HFF-Myc (cell line): ENCODE data around the gene DELE1.

ENCODE experiments used
- DNase-seq: peaks from one replicate; pipeline ENCODE4 v3.0.0-alpha.2; 2011; ENCODE audit warnings: low read depth; ENCODE audit errors: extremely low read depth
- H3K4me3 ChIP-seq: replicated peaks from 2 replicates; pipeline ENCODE4 v1.5.1; 2011; ENCODE audit warnings: low read depth, mild to moderate bottlenecking, control low read depth, low read length
- TF ChIP-seq, protein P1 (sequence below): IDR thresholded peaks from 2 replicates; pipeline ENCODE4 v1.5.1; 2012; ENCODE audit warnings: mild to moderate bottlenecking, low read depth, low read length, control low read depth; ENCODE audit errors: missing control alignments

Gene DELE1

DNA sequence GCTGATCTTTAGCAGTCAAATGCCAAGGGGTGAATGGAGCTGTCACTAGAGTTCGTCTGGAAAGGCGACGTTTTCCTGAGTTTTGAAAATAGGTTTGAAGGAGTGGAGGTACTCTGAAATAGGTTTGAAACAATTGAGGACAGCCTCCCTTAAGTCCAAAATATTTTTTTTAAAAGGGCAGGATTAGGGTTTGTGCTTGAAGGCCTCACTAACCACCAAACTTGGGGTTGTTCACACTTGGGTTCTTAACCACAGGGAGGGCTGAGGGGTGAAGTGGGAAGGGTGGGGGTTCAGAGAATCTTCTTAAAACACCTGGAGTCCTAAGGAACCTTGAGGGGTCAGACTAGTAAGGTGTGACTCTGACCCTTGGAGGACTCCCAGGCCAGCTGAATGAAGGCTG lies 37.8 kb downstream of the DELE1 start:
- no peak for DNase-seq
- TF ChIP-seq, protein P1, sequence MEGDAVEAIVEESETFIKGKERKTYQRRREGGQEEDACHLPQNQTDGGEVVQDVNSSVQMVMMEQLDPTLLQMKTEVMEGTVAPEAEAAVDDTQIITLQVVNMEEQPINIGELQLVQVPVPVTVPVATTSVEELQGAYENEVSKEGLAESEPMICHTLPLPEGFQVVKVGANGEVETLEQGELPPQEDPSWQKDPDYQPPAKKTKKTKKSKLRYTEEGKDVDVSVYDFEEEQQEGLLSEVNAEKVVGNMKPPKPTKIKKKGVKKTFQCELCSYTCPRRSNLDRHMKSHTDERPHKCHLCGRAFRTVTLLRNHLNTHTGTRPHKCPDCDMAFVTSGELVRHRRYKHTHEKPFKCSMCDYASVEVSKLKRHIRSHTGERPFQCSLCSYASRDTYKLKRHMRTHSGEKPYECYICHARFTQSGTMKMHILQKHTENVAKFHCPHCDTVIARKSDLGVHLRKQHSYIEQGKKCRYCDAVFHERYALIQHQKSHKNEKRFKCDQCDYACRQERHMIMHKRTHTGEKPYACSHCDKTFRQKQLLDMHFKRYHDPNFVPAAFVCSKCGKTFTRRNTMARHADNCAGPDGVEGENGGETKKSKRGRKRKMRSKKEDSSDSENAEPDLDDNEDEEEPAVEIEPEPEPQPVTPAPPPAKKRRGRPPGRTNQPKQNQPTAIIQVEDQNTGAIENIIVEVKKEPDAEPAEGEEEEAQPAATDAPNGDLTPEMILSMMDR, result no peak
- H3K4me3 ChIP-seq, result no peak overlapping the region

DNA sequence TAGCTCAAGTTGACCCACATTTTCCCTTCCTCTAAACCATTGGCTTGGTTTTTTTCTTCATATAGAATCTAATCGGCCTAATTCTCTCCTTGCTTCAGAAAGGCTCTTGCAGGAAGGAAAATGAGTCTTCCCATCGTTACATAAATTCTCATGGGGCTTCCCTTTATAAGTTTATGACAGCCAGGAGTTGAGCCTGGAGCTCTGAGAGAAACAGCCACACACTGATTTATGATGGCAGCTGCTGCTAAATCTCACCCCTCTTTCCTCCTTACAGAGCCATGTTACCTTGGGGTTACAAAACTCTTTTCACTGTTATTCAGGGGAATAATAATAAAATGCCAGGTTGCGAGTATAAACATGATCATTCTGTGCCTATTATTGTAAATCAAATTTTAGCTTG lies 40.0 kb downstream of the DELE1 start:
- no peak overlapping the region for H3K4me3 ChIP-seq
- TF ChIP-seq, protein P1, result no peak
- DNase-seq, result no peak

DNA sequence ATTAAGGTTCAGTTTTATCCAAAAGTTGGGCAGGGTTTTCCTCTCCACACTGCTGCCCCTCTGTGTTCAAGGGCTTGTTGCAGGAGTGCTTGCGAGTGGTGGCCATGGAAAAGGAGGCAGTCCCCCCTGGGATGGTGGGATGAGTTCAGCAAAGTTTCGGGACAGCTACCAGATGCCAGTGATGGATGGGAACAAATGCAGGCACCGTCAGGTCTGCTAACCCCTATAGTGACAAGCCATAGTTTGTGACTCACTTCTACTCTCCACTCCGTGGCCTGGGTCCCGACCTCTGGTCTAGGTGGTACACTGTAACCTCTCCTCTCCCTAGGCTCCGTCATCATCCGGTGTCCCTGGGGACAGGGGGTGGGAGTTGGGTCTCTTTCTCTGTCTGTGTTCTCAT lies 41.4 kb downstream of the DELE1 start:
- TF ChIP-seq, protein P1, result no peak
- no peak overlapping the region for H3K4me3 ChIP-seq
- no peak for DNase-seq

DNA sequence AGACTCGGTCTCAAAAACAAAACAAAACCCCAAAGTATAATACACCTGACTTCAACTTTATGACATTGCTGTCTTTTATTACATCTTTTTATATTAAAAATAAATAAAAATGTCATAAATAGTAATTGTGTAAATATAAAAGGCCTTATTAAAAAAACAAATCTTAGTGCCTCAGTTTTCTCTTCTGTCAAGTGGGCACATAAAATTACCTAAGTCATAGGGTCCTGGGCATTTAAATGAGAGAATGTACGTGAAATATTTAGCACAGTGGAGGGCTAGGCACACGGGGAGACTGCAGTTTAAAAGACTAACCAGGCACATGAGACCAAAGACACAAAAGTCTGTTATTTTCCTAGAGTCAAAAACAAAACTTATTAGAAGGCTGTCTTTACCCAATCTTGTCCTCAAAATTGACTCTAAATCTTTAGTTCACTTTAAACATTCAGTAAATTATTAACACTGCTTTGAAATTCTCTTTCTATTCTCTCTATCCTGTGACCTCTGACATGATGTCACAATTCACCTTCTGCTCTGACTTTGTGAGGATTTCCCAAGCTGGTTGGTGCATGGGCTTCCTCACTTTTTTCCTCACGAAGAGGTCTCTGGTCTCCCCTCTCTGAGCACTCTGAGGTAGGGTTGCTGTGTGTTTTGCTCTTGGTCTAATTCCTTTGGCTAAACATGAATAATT lies 42.7 kb downstream of the DELE1 start:
- no peak overlapping the region for H3K4me3 ChIP-seq
- TF ChIP-seq, protein P1, result no peak

DNA sequence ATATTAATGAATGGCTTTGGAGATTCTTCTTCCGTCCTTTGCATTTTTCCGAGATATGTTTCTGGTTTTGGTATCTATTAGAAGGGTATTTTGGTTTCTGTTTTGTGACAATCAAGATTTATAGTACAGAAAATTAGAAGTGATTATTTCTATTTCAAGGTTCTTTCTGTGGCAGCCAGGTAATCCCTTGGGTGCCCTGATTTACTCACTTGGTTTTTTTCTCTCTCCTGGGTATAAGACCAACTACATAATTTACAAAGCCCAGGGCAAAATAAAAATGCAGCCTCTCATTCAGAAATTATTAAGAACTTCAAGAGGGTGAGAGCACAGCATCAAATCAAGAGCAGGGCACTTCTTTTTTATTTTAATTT lies 43.3 kb downstream of the DELE1 start:
- no peak for DNase-seq
- TF ChIP-seq, protein P1, result no peak
- no peak overlapping the region for H3K4me3 ChIP-seq

More for the DNA sequence above, 42.7 kb downstream of the DELE1 start:
- no peak for DNase-seq

DNA sequence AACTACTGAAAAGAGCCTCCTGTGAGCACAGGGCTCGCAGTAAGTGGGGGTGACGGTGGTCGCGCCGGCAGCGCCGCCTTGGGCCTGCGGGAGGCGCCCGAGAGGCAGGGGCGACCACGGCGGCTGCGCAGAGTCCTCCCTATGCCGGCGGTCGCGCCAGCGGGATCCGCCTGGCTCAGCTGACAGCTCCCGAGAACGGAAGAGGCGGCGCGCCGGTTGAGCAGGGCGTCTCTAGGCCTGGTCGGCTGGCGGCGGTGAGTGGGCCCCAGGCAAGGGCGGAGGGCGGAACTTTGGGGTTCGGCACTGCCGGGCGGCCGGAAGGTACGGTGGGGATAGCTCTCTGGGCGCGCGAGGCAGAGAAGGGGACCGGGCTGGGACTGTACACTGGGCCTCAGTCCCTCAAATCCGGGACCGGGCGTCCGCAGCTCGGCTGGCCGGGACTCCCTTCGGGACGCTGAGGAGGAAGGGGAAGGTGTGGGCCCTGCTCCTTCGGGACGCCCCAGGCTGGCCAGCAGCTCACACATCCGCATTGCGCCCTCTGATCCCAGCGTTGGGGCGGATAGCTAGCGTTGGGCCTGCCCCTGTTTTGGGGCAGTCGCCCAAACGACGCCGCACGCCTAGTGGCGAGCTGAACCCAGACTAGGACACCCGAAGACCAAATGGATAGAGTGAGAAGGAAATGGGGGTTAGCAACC lies 45.4 kb downstream of the DELE1 start, which contains the start of gene RNF14:
Gene RNF14 (plus strand): TSS at position 192 of the 695 bp plus-strand sequence. CDS start 4,484 bp downstream, outside the sequence.
- DNase-seq, result peak; percentile 58
- peak within 1 kb of the TSS; percentile 68 for H3K4me3 ChIP-seq
- TF ChIP-seq, protein P1, result peak; percentile 65
